GM21786 (cell line): ENCODE measurements around the gene PTPRK.

Experiments
- ATAC-seq: cut with Tn5 transposase; IDR thresholded peaks from one replicate; pipeline ENCODE4 v1.9.1; 2021; ENCODE audit not compliant: unreplicated experiment

PTPRK gene

GRCh38 chr6:128156321-128157111, 363.9 kb downstream of the PTPRK start:
- ATAC-seq: no peak

- no peak for ATAC-seq
Observed at GRCh38 chr6:128155826-128156225, 364.6 kb downstream of the PTPRK start.

GRCh38 chr6:128152551-128152950, 367.8 kb downstream of the PTPRK start:
- no peak for ATAC-seq

- no peak for ATAC-seq
Observed at GRCh38 chr6:128150376-128150775, 370.0 kb downstream of the PTPRK start.

- ATAC-seq: no peak
Observed at GRCh38 chr6:128149796-128150195, 370.6 kb downstream of the PTPRK start.

GRCh38 chr6:128144320-128144719, 376.1 kb downstream of the PTPRK start:
- ATAC-seq: no peak

GRCh38 chr6:128141932-128142331, 378.5 kb downstream of the PTPRK start:
- no peak for ATAC-seq

GRCh38 chr6:128139519-128139918, 380.9 kb downstream of the PTPRK start:
- ATAC-seq: no peak

- ATAC-seq: no peak
Observed at GRCh38 chr6:128138694-128139093, 381.7 kb downstream of the PTPRK start.

- no peak for ATAC-seq
Observed at GRCh38 chr6:128135325-128135724, 385.1 kb downstream of the PTPRK start.

GRCh38 chr6:128131566-128131965, 388.8 kb downstream of the PTPRK start:
- no peak for ATAC-seq

- no peak for ATAC-seq
Observed at GRCh38 chr6:128131036-128131435, 389.4 kb downstream of the PTPRK start.

GRCh38 chr6:128129679-128130078, 390.7 kb downstream of the PTPRK start:
- ATAC-seq: no peak

GRCh38 chr6:128127650-128128049, 392.7 kb downstream of the PTPRK start:
- no peak for ATAC-seq

GRCh38 chr6:128124713-128125112, 395.7 kb downstream of the PTPRK start:
- no peak for ATAC-seq

- ATAC-seq: no peak
Observed at GRCh38 chr6:128121610-128122009, 398.8 kb downstream of the PTPRK start.

- no peak for ATAC-seq
Observed at GRCh38 chr6:128121190-128121589, 399.2 kb downstream of the PTPRK start.

GRCh38 chr6:128118401-128118800, 402.0 kb downstream of the PTPRK start:
- ATAC-seq: no peak

GRCh38 chr6:128117916-128118315, 402.5 kb downstream of the PTPRK start:
- no peak for ATAC-seq

- ATAC-seq: no peak
Observed at GRCh38 chr6:128114164-128114563, 406.2 kb downstream of the PTPRK start.

- peak; percentile 67 for ATAC-seq
Observed at GRCh38 chr6:128112494-128112893, 407.9 kb downstream of the PTPRK start.

- no peak for ATAC-seq
Observed at GRCh38 chr6:128111096-128111495, 409.3 kb downstream of the PTPRK start.

GRCh38 chr6:128107682-128108081, 412.7 kb downstream of the PTPRK start:
- no peak for ATAC-seq
